Loucy (cell line): ENCODE data around the gene LRRC41.

Experiments
- H2AFZ ChIP-seq: fragments of 200-600 bp; sonication (generic); 2 replicates; pipeline ENCODE4 v1.6.0; 2016; ENCODE audit warnings: antibody characterized with exemption, mild to moderate bottlenecking, low read length, moderate library complexity
- H3F3A ChIP-seq: fragments of 200-600 bp; 2 replicates; pipeline ENCODE4 v1.6.0; 2016; ENCODE audit warnings: antibody characterized with exemption, low read depth, mild to moderate bottlenecking
- H3K27me3 ChIP-seq: fragments of 200-600 bp; sonication (generic); 2 replicates; pipeline ENCODE4 v1.6.1; 2014; ENCODE audit warnings: low read length, mild to moderate bottlenecking; ENCODE audit not compliant: insufficient read depth, poor library complexity, severe bottlenecking
- H3K36me3 ChIP-seq: fragments of 200-600 bp; sonication (generic); 2 replicates; pipeline ENCODE4 v1.6.1; 2016; ENCODE audit warnings: low read length; ENCODE audit not compliant: insufficient read depth
- H3K4me1 ChIP-seq: fragments of 200-600 bp; sonication (generic); 2 replicates; pipeline ENCODE4 v1.5.1; 2014; ENCODE audit warnings: low read length, mild to moderate bottlenecking; ENCODE audit not compliant: insufficient read depth, poor library complexity, severe bottlenecking
- H3K4me2 ChIP-seq: fragments of 200-600 bp; sonication (generic); 2 replicates; pipeline ENCODE4 v1.6.0; 2014; ENCODE audit warnings: antibody characterized with exemption, low read length, low read depth, mild to moderate bottlenecking; ENCODE audit not compliant: poor library complexity, severe bottlenecking
- H3K4me3 ChIP-seq: fragments of 200-600 bp; sonication (generic); 2 replicates; pipeline ENCODE4 v1.5.1; 2014; ENCODE audit warnings: low read length, mild to moderate bottlenecking, mixed read lengths; ENCODE audit not compliant: poor library complexity, severe bottlenecking
- H3K79me2 ChIP-seq: fragments of 200-600 bp; sonication (generic); 2 replicates; pipeline ENCODE4 v1.6.1; 2014; ENCODE audit warnings: low read length; ENCODE audit not compliant: insufficient read depth
- H3K9ac ChIP-seq: fragments of 200-600 bp; sonication (generic); 2 replicates; pipeline ENCODE4 v1.6.0; 2014; ENCODE audit warnings: mild to moderate bottlenecking, low read depth, low read length, moderate library complexity; ENCODE audit not compliant: poor library complexity, severe bottlenecking
- H3K9me2 ChIP-seq: fragments of 200-600 bp; sonication (generic); replicated peaks from 2 replicates; pipeline ENCODE4 v1.6.1; 2016; ENCODE audit warnings: low read depth, low read length, mixed read lengths
- H3K9me3 ChIP-seq: fragments of 200-600 bp; sonication (generic); 2 replicates; pipeline ENCODE4 v1.6.1; 2014; ENCODE audit warnings: mild to moderate bottlenecking, antibody characterized with exemption, low read length, low read depth; ENCODE audit not compliant: insufficient read depth
- H4K20me1 ChIP-seq: fragments of 200-600 bp; sonication (generic); 2 replicates; pipeline ENCODE4 v1.6.0; 2014; ENCODE audit warnings: antibody characterized with exemption, low read length, mild to moderate bottlenecking; ENCODE audit not compliant: insufficient read depth, poor library complexity, severe bottlenecking
- CTCF ChIP-seq: fragments of 200-600 bp; sonication (generic); conservative IDR thresholded peaks from 2 replicates; pipeline ENCODE4 v1.5.1; 2014; ENCODE audit warnings: mild to moderate bottlenecking, antibody characterized with exemption, low read length
- EZH2phosphoT487 ChIP-seq: fragments of 200-600 bp; IDR thresholded peaks from 2 replicates; pipeline ENCODE4 v1.6.1; 2018; ENCODE audit warnings: antibody characterized with exemption, mild to moderate bottlenecking, moderate library complexity, borderline replicate concordance

The LRRC41 gene

GRCh38 chr1:46284597-46285564 is 18.5 kb downstream of the LRRC41 start:
- no peak overlapping the region for H3K4me2 ChIP-seq
- H3K9ac ChIP-seq, result no peak overlapping the region
- H3K27me3 ChIP-seq, result no peaks in the 10 kb centered on the region
- H3K9me3 ChIP-seq, result no peaks in the 10 kb centered on the region
- no peaks in the 10 kb centered on the region for H3K9me2 ChIP-seq
- no peak overlapping the region for H2AFZ ChIP-seq
- no peak overlapping the region for H3K4me3 ChIP-seq
- no peaks in the 10 kb centered on the region for H3F3A ChIP-seq
- H4K20me1 ChIP-seq, result no peaks in the 10 kb centered on the region
- peaks cover 31% of the 10 kb centered on the region; the same call in 1 of the 2 replicates for H3K36me3 ChIP-seq
- no peaks in the 10 kb centered on the region for H3K79me2 ChIP-seq
- H3K4me1 ChIP-seq, result peaks cover 7% of the 10 kb centered on the region
- TF ChIP-seq EZH2phosphoT487 (no peak), CTCF (no peak)

- Histone ChIP-seq H3K36me3 (peaks cover 39% of the 10 kb centered on the region; the same call in 1 of the 2 replicates), H3K9ac (no peak overlapping the region)
These were observed 19.4 kb downstream of the LRRC41 start for GRCh38 chr1:46284058-46284457.

GRCh38 chr1:46281021-46281420 is 22.4 kb downstream of the LRRC41 start:
- Histone ChIP-seq H3K4me3 (no peak overlapping the region), H3K4me1 (no peaks in the 10 kb centered on the region), H3K36me3 (peaks cover 69% of the 10 kb centered on the region; the same call in 1 of the 2 replicates), H3K79me2 (no peaks in the 10 kb centered on the region), H3K4me2 (no peak overlapping the region), H3F3A (no peaks in the 10 kb centered on the region), H3K9me3 (no peaks in the 10 kb centered on the region), H3K9ac (no peak overlapping the region), H4K20me1 (no peaks in the 10 kb centered on the region), H3K9me2 (no peaks in the 10 kb centered on the region), H2AFZ (no peak overlapping the region), H3K27me3 (no peaks in the 10 kb centered on the region)
- TF ChIP-seq CTCF (no peak), EZH2phosphoT487 (no peak)

More at GRCh38 chr1:46284058-46284457, 19.4 kb downstream of the LRRC41 start:
- Histone ChIP-seq H2AFZ (no peak overlapping the region), H3K9me3 (no peaks in the 10 kb centered on the region), H3K79me2 (no peaks in the 10 kb centered on the region), H3K4me2 (no peak overlapping the region), H3F3A (no peaks in the 10 kb centered on the region), H4K20me1 (no peaks in the 10 kb centered on the region), H3K9me2 (no peaks in the 10 kb centered on the region), H3K4me3 (no peak overlapping the region), H3K4me1 (peaks cover 7% of the 10 kb centered on the region), H3K27me3 (no peaks in the 10 kb centered on the region)
- TF ChIP-seq EZH2phosphoT487 (no peak), CTCF (no peak)
